HG03439 (cell line): ENCODE results near the gene ZNF749.
"Not testable (repeated sequence)": the region's sequence is repeated elsewhere in the genome, so short reads cannot be mapped to it uniquely, and the experiment has no call there.

ENCODE experiments used
- ATAC-seq: cut with Tn5 transposase; IDR thresholded peaks from one replicate; pipeline ENCODE4 v1.9.1; 2021; ENCODE audit warnings: mild to moderate bottlenecking, moderate library complexity; ENCODE audit not compliant: unreplicated experiment

The ZNF749 gene

GRCh38 chr19:57465680-57466381, 30.7 kb downstream of the ZNF749 start:
- ATAC-seq: no peak

GRCh38 chr19:57466489-57466888, 31.4 kb downstream of the ZNF749 start:
- ATAC-seq: no peak

- ATAC-seq: no peak
Observed at GRCh38 chr19:57473646-57474045, 38.5 kb downstream of the ZNF749 start.

- ATAC-seq: peak; percentile 86
Observed at GRCh38 chr19:57477191-57478008, 42.3 kb downstream of the ZNF749 start, which contains the start of gene ZNF772. Gene ZNF772 (minus strand): TSS chr19:57477566. CDS start chr19:57477309, 257 bp downstream.

GRCh38 chr19:57487477-57488298, 52.6 kb downstream of the ZNF749 start, which contains the start of gene ZNF419:
Gene ZNF419 (plus strand): TSS chr19:57487750. CDS start chr19:57487951, 201 bp downstream.
- peak; percentile 98 for ATAC-seq

GRCh38 chr19:57488299-57488644, 53.1 kb downstream of the ZNF749 start:
- ATAC-seq: not testable (repeated sequence)
